Stimulated activated CD8-positive, alpha-beta memory T cell treated with anti-CD3 and anti-CD28 coated beads, Interleukin-2, amount 100 ng/mL, for 1 hour (primary cell): ENCODE data around the gene PPRC1.
"Not testable (repeated sequence)": the region's sequence is repeated elsewhere in the genome, so short reads cannot be mapped to it uniquely, and the experiment has no call there.

ENCODE experiments used
- DNase-seq, 2 donors: peaks; one replicate each; pipeline ENCODE4 v3.0.0-alpha.2; 2020; ENCODE audit warnings: low read depth in 2 of 2

PPRC1 gene

DNA sequence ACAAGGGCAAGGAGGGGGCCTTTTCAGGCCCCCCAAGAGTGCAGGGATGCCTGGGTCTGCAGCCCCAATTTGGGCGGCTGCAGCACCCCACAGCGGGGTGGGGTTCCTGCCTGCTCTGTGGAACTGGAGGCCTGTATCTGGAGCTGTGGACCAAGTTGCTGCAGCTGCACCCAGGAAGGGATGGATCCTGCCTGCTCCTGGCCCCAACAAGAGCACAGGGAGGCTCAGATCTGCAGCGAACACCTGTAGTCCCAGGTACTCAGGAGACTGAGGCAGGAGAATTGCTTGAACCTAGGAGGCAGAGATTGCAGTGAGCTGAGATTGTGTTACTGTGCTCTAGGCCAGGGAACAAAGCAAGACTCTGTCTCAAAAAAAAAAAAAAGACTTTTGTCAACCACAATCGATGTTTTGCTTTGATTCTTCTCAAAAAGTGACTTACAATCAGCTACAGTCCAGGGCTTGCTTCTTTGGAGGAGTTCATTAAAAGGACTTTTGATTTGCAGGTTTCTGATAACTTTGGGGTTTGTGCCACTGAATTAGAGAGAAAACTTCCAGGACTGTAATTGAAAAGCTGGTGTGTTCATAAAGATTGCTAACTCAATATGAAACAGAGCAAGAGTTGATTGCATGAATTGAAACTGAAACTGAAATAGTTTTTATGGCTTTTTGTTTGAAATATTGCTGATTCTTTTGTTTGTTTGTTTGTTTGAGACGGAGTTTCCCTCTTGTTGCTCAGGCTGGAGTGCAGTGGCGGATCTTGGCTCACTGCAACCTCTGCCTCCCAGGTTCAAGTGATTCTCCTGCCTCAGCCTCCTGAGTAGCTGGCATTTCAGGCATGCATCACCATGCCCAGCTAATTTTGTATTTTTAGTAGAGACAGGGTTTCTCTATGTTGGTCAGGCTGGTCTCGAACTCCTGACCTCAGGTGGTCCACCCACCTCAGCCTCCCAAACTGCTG is 56.4 kb downstream of the PPRC1 start:
- not testable (repeated sequence) for DNase-seq

DNA sequence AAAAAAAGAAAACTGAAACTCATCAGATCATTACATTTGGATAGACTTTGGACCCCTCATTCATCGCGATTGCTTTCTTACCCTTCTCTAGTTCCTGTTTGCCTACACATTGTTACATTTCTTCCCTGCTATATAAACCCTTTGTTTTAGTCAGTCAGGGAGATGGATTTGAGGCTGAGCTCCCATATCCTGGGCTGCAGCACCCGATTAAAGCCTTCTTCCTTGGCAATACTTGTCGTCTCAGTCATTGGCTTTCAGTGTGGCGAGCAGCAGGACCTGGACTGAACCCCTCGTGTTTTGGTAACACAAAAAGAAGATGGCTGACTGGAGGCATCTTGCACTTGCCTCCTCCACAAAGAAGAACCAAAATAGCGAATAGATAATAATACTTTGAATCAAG is 59.1 kb downstream of the PPRC1 start:
- no peak for DNase-seq

DNA sequence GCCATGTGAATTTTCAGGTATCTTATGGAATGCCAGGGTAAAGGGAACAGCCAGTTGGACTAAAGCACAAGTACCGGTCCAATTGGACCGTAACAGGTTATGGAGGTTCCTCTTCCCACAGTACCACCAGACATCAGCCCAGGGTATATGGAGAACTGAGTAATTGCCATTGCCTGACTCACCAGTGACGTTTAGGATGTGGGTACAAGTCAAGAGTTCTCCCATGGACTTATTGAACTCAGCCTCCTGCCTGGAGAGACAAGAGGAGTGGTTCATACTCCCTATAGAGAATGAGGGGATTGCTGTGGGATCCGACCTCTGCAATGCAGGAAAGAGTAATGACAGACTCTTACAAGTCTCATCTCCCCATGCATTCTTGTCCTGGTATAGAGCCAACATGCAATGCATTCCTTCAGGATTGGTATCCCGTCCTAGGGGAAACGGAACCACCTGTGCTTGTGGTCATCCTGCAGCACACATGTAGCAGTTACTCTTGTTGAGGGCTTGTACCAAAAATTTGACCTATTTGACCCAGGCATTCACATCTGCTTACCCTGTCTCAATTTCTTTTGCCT is 62.5 kb downstream of the PPRC1 start:
- DNase-seq, result no peak

DNA sequence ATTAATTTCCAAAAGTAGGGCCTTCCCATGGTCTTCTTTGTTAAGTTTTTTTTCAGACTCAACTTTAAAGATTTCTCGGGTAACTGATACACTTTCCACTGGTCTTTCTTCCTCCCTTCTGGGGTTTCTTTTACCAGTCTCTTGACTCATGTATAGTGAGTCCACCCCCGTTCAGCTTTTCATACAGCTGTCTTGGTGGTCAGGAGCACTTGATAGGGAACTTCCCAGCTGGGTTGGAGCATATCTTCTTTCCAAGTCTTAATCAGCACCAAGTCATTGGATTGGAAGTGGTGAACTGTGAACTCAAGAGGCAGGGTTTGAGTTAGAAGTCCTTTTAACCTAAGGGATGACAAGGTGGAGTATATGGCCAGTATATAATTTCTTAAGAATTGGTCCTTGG is 64.1 kb downstream of the PPRC1 start:
- DNase-seq, result no peak

DNA sequence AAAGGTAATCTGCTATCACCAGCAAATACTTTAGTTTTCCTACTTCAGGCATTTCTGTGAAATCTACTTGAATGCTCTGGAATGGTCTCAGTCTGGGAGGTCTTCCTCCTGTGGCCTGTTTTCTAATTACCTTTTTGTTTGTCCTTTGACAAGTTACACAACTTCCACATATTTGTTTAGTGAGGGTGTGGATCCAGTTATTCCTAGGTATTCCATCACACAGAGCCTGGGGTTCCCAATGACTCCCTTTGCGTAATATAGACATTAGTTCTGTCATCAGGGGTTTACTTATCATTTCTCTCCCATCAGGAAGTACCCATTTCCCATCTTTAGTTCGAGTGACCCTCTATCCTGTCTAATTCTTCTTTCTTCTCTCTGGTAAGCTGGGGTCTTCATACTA is 65.2 kb downstream of the PPRC1 start:
- no peak for DNase-seq
